SK-N-SH (cell line): ENCODE results near the gene POLR1A. TPM values are rescaled to one million over a fixed set of nuclear protein-coding genes. Genes with fewer than 3 reads are reported as not detected.

Experiments used
- CTCF ChIA-PET: fragments of 300-600, 350-600 bp; formaldehyde crosslinking; extraction: SDS; loops from one replicate; lab custom pipeline; 2021; lab: Yijun Ruan, JAX
- POLR2A ChIA-PET: fragments of 350-600 bp; sonication (Branson Sonifier 250); formaldehyde crosslinking; extraction: SDS; loops from one replicate; lab custom pipeline; 2020; ENCODE audit warnings: antibody characterized with exemption, inconsistent platforms; lab: Yijun Ruan, JAX
- DNase-seq: peaks from one replicate; pipeline ENCODE4 v3.0.0; 2012
- H2AFZ ChIP-seq: fragments of 200-600 bp; sonication (generic); 2 replicates; pipeline ENCODE4 v1.8.1; 2016; ENCODE audit warnings: antibody characterized with exemption, mild to moderate bottlenecking, low read depth
- H3F3A ChIP-seq: fragments of 200-600 bp; sonication (generic); replicated peaks from 2 replicates; pipeline ENCODE3; 2016; ENCODE audit warnings: antibody characterized with exemption, mild to moderate bottlenecking; ENCODE audit not compliant: insufficient read depth
- H3K27ac ChIP-seq, 2 experiments: fragments of 200-500 bp in 1 of 2; fragments of 200-600 bp in 1 of 2; sonication (Bioruptor generic) in 1 of 2; sonication (generic), shearing (Covaris generic) in 1 of 2; 2 replicates each; pipeline versions ENCODE4 v1.5.1 to v1.6.1; 2014 to 2016; ENCODE audit warnings: low read depth in 2 of 2, inconsistent platforms in 1 of 2, low read length in 1 of 2, mild to moderate bottlenecking in 1 of 2, mixed read lengths in 1 of 2
- H3K27me3 ChIP-seq: fragments of 200-600 bp; sonication (generic), shearing (Covaris generic); 2 replicates; pipeline ENCODE4 v1.6.1; 2016; ENCODE audit warnings: mixed run types; ENCODE audit not compliant: insufficient read depth
- H3K36me3 ChIP-seq, 2 experiments: fragments of 200-500 bp in 1 of 2; fragments of 200-600 bp in 1 of 2; sonication (Bioruptor generic) in 1 of 2; sonication (generic) in 1 of 2; replicated peaks in 1 of 2; 2 replicates each; pipeline versions ENCODE3 to v1.5.1; 2014 to 2016; ENCODE audit warnings: low read length in 1 of 2, mild to moderate bottlenecking in 1 of 2; ENCODE audit not compliant: insufficient read depth in 2 of 2, control insufficient read depth in 1 of 2
- H3K4me1 ChIP-seq, 2 experiments: fragments of 200-500 bp in 1 of 2; fragments of 200-600 bp in 1 of 2; sonication (Bioruptor generic) in 1 of 2; sonication (generic), shearing (Covaris generic) in 1 of 2; 2 replicates each; pipeline versions ENCODE4 v1.5.1 to v1.6.1; 2014 to 2016; ENCODE audit warnings: low read depth in 1 of 2, low read length in 1 of 2, mixed run types in 1 of 2; ENCODE audit not compliant: insufficient read depth in 2 of 2, control insufficient read depth in 1 of 2
- H3K4me2 ChIP-seq: fragments of 200-600 bp; sonication (generic), shearing (Covaris generic); 2 replicates; pipeline ENCODE4 v1.6.1; 2017; ENCODE audit warnings: mixed run types
- H3K4me3 ChIP-seq, 2 experiments: fragments of 200-500 bp in 1 of 2; fragments of 200-600 bp in 1 of 2; sonication (Bioruptor generic) in 1 of 2; sonication (generic), shearing (Covaris generic) in 1 of 2; 2 replicates each; pipeline versions ENCODE4 v1.5.1 to v1.8.1; 2014 to 2016; ENCODE audit warnings: low read depth in 2 of 2, inconsistent platforms in 1 of 2, low read length in 1 of 2, mild to moderate bottlenecking in 1 of 2, mixed read lengths in 1 of 2, moderate library complexity in 1 of 2
- H3K79me2 ChIP-seq: fragments of 200-600 bp; sonication (generic); 2 replicates; pipeline ENCODE4 v1.8.1; 2017; ENCODE audit warnings: mild to moderate bottlenecking; ENCODE audit not compliant: insufficient read depth
- H3K9ac ChIP-seq: fragments of 200-600 bp; sonication (generic); 2 replicates; pipeline ENCODE4 v1.6.1; 2017; ENCODE audit warnings: mixed run types
- H3K9me2 ChIP-seq: fragments of 200-600 bp; sonication (generic); 2 replicates; pipeline ENCODE4 v1.6.1; 2017; ENCODE audit warnings: mixed run types
- H3K9me3 ChIP-seq: fragments of 200-600 bp; sonication (generic); 2 replicates; pipeline ENCODE4 v1.6.1; 2017; ENCODE audit warnings: mixed run types, mild to moderate bottlenecking, moderate library complexity
- H4K20me1 ChIP-seq: fragments of 200-600 bp; sonication (generic); 2 replicates; pipeline ENCODE4 v1.6.1; 2017; ENCODE audit warnings: mild to moderate bottlenecking, mixed run types; ENCODE audit not compliant: insufficient read depth
- CHD2 ChIP-seq: fragments of 150-350 bp; IDR thresholded peaks from 2 replicates; pipeline ENCODE4 v1.6.1; 2018; ENCODE audit warnings: low read length; ENCODE audit not compliant: partially characterized antibody
- ELF1 ChIP-seq: IDR thresholded peaks from 2 replicates; pipeline ENCODE4 v1.4.0; 2012
- FOXJ3 ChIP-seq: sonication (generic); formaldehyde crosslinking; IDR thresholded peaks from 2 replicates; pipeline ENCODE4 v1.5.1; 2020; ENCODE audit warnings: mild to moderate bottlenecking, missing genetic modification reagents
- FOXM1 ChIP-seq: IDR thresholded peaks from 2 replicates; pipeline ENCODE4 v1.4.0; 2012; ENCODE audit warnings: low read depth, mild to moderate bottlenecking
- GABPA ChIP-seq: IDR thresholded peaks from 2 replicates; pipeline ENCODE4 v1.4.0; 2012; ENCODE audit warnings: low read depth, mild to moderate bottlenecking
- JUND ChIP-seq: IDR thresholded peaks from 2 replicates; pipeline ENCODE4 v1.4.0; 2012
- MEF2A ChIP-seq: IDR thresholded peaks from 2 replicates; pipeline ENCODE4 v1.4.0; 2012; ENCODE audit warnings: low read depth, borderline replicate concordance
- NRF1 ChIP-seq: IDR thresholded peaks from 2 replicates; pipeline ENCODE4 v1.6.1; 2012; ENCODE audit warnings: low read depth, mild to moderate bottlenecking, low read length
- RAD21 ChIP-seq: IDR thresholded peaks from 2 replicates; pipeline ENCODE4 v1.6.1; 2012; ENCODE audit warnings: mild to moderate bottlenecking, low read length
- RCOR1 ChIP-seq: fragments of 150-350 bp; IDR thresholded peaks from 2 replicates; pipeline ENCODE4 v1.6.1; 2017; ENCODE audit warnings: antibody characterized with exemption, low read length
- RFX5 ChIP-seq: IDR thresholded peaks from 2 replicates; pipeline ENCODE4 v1.6.1; 2012; ENCODE audit warnings: mild to moderate bottlenecking, improper control_type of control experiment, low read length
- RXRA ChIP-seq: IDR thresholded peaks from 2 replicates; pipeline ENCODE4 v1.4.0; 2012; ENCODE audit warnings: low read depth, mild to moderate bottlenecking, borderline replicate concordance
- SIN3A ChIP-seq: IDR thresholded peaks from 2 replicates; pipeline ENCODE4 v1.6.1; 2012; ENCODE audit warnings: low read depth, mild to moderate bottlenecking, low read length, moderate library complexity, borderline replicate concordance
- SMC3 ChIP-seq: IDR thresholded peaks from 2 replicates; pipeline ENCODE4 v1.6.1; 2012; ENCODE audit warnings: low read depth, low read length, improper control_type of control experiment
- TCF12 ChIP-seq: IDR thresholded peaks from 2 replicates; pipeline ENCODE4 v1.4.0; 2012
- TEAD4 ChIP-seq: IDR thresholded peaks from 2 replicates; pipeline ENCODE4 v1.4.0; 2012; ENCODE audit warnings: mild to moderate bottlenecking, borderline replicate concordance; ENCODE audit not compliant: insufficient read depth
- USF1 ChIP-seq: IDR thresholded peaks from 2 replicates; pipeline ENCODE4 v1.4.0; 2012; ENCODE audit warnings: low read depth, borderline replicate concordance
- YY1 ChIP-seq: IDR thresholded peaks from 2 replicates; pipeline ENCODE4 v1.4.0; 2012; ENCODE audit warnings: low read depth, mild to moderate bottlenecking
- WGBS: methylation state at CpG from one replicate; pipeline ENCODE4 v1.1.6; 2017; ENCODE audit warnings: low lambda C conversion rate; 5-methylcytosine and 5-hydroxymethylcytosine counted together
- polyA plus RNA-seq, 3 experiments: library from polyadenylated mRNA; depleted of rRNA; stranded (reverse); fragments of >200 nt; gene quantifications; 2 replicates each; pipeline ENCODE4 v1.2.3, GENCODE V29; 2012
- TF ChIP-seq, protein P1 (sequence below): IDR thresholded peaks from 2 replicates; pipeline ENCODE4 v1.4.0; 2012; ENCODE audit warnings: low read depth
- TF ChIP-seq, protein P2 (sequence below): IDR thresholded peaks from 2 replicates; pipeline ENCODE4 v1.6.1; 2012; ENCODE audit warnings: mild to moderate bottlenecking, low read depth, low read length, moderate library complexity

Gene POLR1A
- polyA plus RNA-seq, 1 of the 3 experiments (the other 2 are of a cell fraction) = 6.1 TPM

DNA sequence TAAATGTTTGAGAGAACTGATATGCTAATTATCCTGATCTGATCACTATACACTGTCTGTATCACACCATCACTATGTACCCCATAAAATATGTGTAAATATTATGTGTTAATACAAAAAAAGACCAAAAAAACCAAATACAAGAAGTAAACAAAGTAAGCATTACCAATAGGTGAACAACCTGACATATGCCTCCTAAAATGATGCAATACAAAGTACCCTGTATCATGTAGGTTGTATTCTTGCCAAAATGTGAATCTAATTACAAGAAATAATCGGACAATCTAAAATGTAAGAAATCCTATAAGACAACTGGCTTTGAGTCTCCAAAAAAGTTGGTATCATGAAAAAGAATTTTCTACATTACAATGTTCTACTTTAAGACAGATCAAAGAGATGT, 7.8 kb downstream of the POLR1A start:
- Histone ChIP-seq H3K4me2 (no peak overlapping the region), H3K27me3 (no peaks in the 10 kb centered on the region), H3K27ac (no peak overlapping the region), H3K79me2 (peaks cover 75% of the 10 kb centered on the region), H3K4me3 (no peak overlapping the region), H3K36me3 (peaks cover 55 to 61% of the 10 kb centered on the region in 2 experiments), H3K9me2 (no peaks in the 10 kb centered on the region), H4K20me1 (no peaks in the 10 kb centered on the region), H2AFZ (no peak overlapping the region), H3K4me1 (no peaks in the 10 kb centered on the region), H3K9me3 (no peaks in the 10 kb centered on the region), H3K9ac (no peak overlapping the region), H3F3A (peaks cover 9% of the 10 kb centered on the region)
- WGBS = 94% methylated on average over 1 of the region's 1 CpG
- POLR2A ChIA-PET = no interaction called here
- CTCF ChIA-PET = interaction anchor here (0.9 to 1.9 kb wide), 3 partner anchors 9 to 271 kb away, joined by 4 to 7 read pairs (median 5); no protein-coding TSS in a partner anchor
- no peak for DNase-seq
- TF ChIP-seq, protein P1, sequence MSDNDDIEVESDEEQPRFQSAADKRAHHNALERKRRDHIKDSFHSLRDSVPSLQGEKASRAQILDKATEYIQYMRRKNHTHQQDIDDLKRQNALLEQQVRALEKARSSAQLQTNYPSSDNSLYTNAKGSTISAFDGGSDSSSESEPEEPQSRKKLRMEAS = no peak
- TF ChIP-seq YY1 (no peak), RCOR1 (no peak), RFX5 (no peak), SMC3 (no peak), FOXM1 (no peak), MEF2A (no peak), CHD2 (no peak), ELF1 (no peak), GABPA (no peak), RAD21 (no peak), NRF1 (no peak), TEAD4 (no peak), RXRA (no peak), USF1 (no peak), TCF12 (no peak), FOXJ3 (CRISPR knock-in tag) (no peak), SIN3A (no peak), JUND (no peak)
- TF ChIP-seq, protein P2, sequence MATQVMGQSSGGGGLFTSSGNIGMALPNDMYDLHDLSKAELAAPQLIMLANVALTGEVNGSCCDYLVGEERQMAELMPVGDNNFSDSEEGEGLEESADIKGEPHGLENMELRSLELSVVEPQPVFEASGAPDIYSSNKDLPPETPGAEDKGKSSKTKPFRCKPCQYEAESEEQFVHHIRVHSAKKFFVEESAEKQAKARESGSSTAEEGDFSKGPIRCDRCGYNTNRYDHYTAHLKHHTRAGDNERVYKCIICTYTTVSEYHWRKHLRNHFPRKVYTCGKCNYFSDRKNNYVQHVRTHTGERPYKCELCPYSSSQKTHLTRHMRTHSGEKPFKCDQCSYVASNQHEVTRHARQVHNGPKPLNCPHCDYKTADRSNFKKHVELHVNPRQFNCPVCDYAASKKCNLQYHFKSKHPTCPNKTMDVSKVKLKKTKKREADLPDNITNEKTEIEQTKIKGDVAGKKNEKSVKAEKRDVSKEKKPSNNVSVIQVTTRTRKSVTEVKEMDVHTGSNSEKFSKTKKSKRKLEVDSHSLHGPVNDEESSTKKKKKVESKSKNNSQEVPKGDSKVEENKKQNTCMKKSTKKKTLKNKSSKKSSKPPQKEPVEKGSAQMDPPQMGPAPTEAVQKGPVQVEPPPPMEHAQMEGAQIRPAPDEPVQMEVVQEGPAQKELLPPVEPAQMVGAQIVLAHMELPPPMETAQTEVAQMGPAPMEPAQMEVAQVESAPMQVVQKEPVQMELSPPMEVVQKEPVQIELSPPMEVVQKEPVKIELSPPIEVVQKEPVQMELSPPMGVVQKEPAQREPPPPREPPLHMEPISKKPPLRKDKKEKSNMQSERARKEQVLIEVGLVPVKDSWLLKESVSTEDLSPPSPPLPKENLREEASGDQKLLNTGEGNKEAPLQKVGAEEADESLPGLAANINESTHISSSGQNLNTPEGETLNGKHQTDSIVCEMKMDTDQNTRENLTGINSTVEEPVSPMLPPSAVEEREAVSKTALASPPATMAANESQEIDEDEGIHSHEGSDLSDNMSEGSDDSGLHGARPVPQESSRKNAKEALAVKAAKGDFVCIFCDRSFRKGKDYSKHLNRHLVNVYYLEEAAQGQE = no peak
